Hepatocyte (in vitro differentiated cells): ENCODE results near the gene CFAP65. TPM values are rescaled to one million over a fixed set of nuclear protein-coding genes. Genes with fewer than 3 reads are reported as not detected.

Experiments used
- DNase-seq: peaks from one replicate; pipeline ENCODE4 v3.0.0-alpha.2; 2016; ENCODE audit warnings: low spot score
- H2AFZ ChIP-seq: fragments of 200-600 bp; sonication (generic); 2 replicates; pipeline ENCODE4 v1.6.0; 2016; ENCODE audit warnings: antibody characterized with exemption, mild to moderate bottlenecking
- H3K27ac ChIP-seq: fragments of 200-600 bp; sonication (generic); 2 replicates; pipeline ENCODE4 v1.5.1; 2016; ENCODE audit warnings: mild to moderate bottlenecking
- H3K27me3 ChIP-seq: fragments of 200-600 bp; sonication (generic); 2 replicates; pipeline ENCODE4 v1.6.1; 2016
- H3K36me3 ChIP-seq: fragments of 200-600 bp; sonication (generic); replicated peaks from 2 replicates; pipeline ENCODE4 v1.5.1; 2016; ENCODE audit warnings: low read depth; ENCODE audit not compliant: insufficient read depth
- H3K4me1 ChIP-seq: fragments of 200-600 bp; sonication (generic); 2 replicates; pipeline ENCODE4 v1.5.1; 2016; ENCODE audit warnings: mild to moderate bottlenecking, moderate library complexity; ENCODE audit not compliant: insufficient read depth
- H3K4me2 ChIP-seq: fragments of 200-600 bp; sonication (generic); 2 replicates; pipeline ENCODE4 v1.6.0; 2016
- H3K4me3 ChIP-seq: fragments of 200-600 bp; sonication (generic); 2 replicates; pipeline ENCODE4 v1.5.1; 2016; ENCODE audit warnings: mild to moderate bottlenecking
- H3K79me2 ChIP-seq: fragments of 200-600 bp; sonication (generic); 2 replicates; pipeline ENCODE4 v1.6.0; 2017; ENCODE audit warnings: mild to moderate bottlenecking
- H3K9me2 ChIP-seq: fragments of 200-600 bp; sonication (generic); replicated peaks from 2 replicates; pipeline ENCODE4 v1.6.0; 2017; ENCODE audit warnings: mild to moderate bottlenecking; ENCODE audit not compliant: insufficient read depth
- H3K9me3 ChIP-seq: fragments of 200-600 bp; sonication (generic); 2 replicates; pipeline ENCODE4 v1.5.1; 2016; ENCODE audit warnings: low read depth, mild to moderate bottlenecking
- H4K20me1 ChIP-seq: fragments of 200-600 bp; sonication (generic); 2 replicates; pipeline ENCODE4 v1.6.0; 2016; ENCODE audit warnings: mild to moderate bottlenecking; ENCODE audit not compliant: insufficient read depth, poor library complexity, severe bottlenecking
- CTCF ChIP-seq: fragments of 200-600 bp; sonication (generic); IDR thresholded peaks from 2 replicates; pipeline ENCODE4 v1.5.1; 2016; ENCODE audit warnings: antibody characterized with exemption, mild to moderate bottlenecking; ENCODE audit not compliant: poor library complexity
- EZH2 ChIP-seq: fragments of 200-600 bp; sonication (generic); IDR thresholded peaks from 2 replicates; pipeline ENCODE4 v1.6.1; 2016; ENCODE audit warnings: antibody characterized with exemption, mild to moderate bottlenecking, borderline replicate concordance
- EZH2phosphoT487 ChIP-seq: fragments of 200-600 bp; sonication (generic); IDR thresholded peaks from one replicate; pipeline ENCODE4 v1.6.1; 2018; ENCODE audit warnings: antibody characterized with exemption, mild to moderate bottlenecking, low read depth, moderate library complexity; ENCODE audit not compliant: unreplicated experiment, severe bottlenecking
- WGBS: methylation state at CpG from one replicate; pipeline ENCODE4 v1.1.6; 2016; ENCODE audit warnings: low lambda C conversion rate; ENCODE audit errors: missing lambda C conversion rate; 5-methylcytosine and 5-hydroxymethylcytosine counted together
- polyA plus RNA-seq: library from polyadenylated mRNA; unstranded; fragments of >200 nt; fragmentation: Nextera tagmentation; extraction: Ambion mirVana; gene quantifications from 2 replicates; pipeline ENCODE4 v1.2.1, GENCODE V29; 2016
- total RNA-seq: library from RNA; depleted of rRNA; stranded (reverse); fragments of >200 nt; gene quantifications from 2 replicates; pipeline ENCODE4 v1.2.3, GENCODE V29; 2014

CFAP65 gene
- total and polyA plus RNA-seq, 2 experiments from 2014 or later = 0.03 to 0.05 TPM

- WGBS = 3% methylated on average over 24 of the region's 26 CpGs
These were observed 60.5 kb downstream of the CFAP65 start for GRCh38 chr2:218980735-218981389.

GRCh38 chr2:218979846-218980734, 61.2 kb downstream of the CFAP65 start:
- no peaks in the 10 kb centered on the region for H4K20me1 ChIP-seq
- WGBS = 4% methylated on average over 31 of the region's 39 CpGs
- H3K4me1 ChIP-seq = peaks cover 11% of the 10 kb centered on the region
- TF ChIP-seq EZH2 = no peak
- peak; percentile 99 for TF ChIP-seq CTCF
- peak; percentile 80 for TF ChIP-seq EZH2phosphoT487
- no peaks in the 10 kb centered on the region for H3K36me3 ChIP-seq
- no peaks in the 10 kb centered on the region for H3K79me2 ChIP-seq
- no peak overlapping the region for H2AFZ ChIP-seq
- no peak overlapping the region for H3K27ac ChIP-seq
- H3K4me3 ChIP-seq = no peak overlapping the region
- peak; percentile 88 for DNase-seq
- H3K4me2 ChIP-seq = peak overlapping the region; percentile 70
- H3K9me2 ChIP-seq = no peaks in the 10 kb centered on the region
- H3K9me3 ChIP-seq = no peaks in the 10 kb centered on the region
- peaks cover 88% of the 10 kb centered on the region for H3K27me3 ChIP-seq

More at GRCh38 chr2:218980735-218981389, 60.5 kb downstream of the CFAP65 start:
- Histone ChIP-seq H3K36me3 (no peaks in the 10 kb centered on the region), H3K9me2 (no peaks in the 10 kb centered on the region), H3K27me3 (peaks cover 88% of the 10 kb centered on the region), H2AFZ (no peak overlapping the region), H3K27ac (no peak overlapping the region), H3K4me3 (no peak overlapping the region), H3K4me1 (peaks cover 13% of the 10 kb centered on the region), H3K79me2 (no peaks in the 10 kb centered on the region), H4K20me1 (no peaks in the 10 kb centered on the region), H3K4me2 (peak overlapping the region; percentile 74), H3K9me3 (no peaks in the 10 kb centered on the region)
- peak; percentile 59 for TF ChIP-seq EZH2phosphoT487
- no peak for TF ChIP-seq EZH2
- no peak for DNase-seq

DNA sequence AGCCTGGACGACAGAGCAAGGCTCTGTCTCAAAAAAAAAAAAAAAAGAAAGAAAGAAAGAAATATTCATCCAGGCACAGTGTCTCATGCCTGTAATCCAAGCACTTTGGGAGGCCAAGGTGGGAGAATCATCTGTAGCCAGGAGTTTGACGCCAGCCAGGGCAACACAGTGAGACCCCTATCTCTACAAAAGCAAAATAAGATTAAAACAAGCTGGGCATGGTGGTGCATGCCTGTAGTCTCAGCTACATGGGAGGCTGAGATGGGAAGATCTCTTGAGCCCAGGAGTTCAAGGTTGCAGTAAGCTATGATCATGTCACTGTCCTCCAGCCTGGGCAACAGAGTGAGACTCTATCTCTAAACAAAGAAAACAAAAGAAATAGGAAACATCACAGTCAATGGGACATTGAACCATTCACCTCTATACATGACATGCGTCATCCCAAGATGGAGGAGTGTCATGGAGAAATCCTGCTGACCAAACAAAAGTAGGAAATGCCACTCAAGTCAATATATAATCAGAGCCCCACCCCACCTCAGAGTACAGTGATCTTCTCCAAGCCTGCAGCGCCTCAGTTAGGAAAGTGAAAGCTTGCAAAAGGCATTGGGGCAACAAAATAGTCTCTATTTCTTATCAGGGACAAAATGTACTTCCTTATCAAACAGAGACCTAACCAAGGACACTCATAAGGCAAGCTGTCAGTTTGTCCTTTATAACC, 66.1 kb downstream of the CFAP65 start:
- no peaks in the 10 kb centered on the region for H3K9me3 ChIP-seq
- no peaks in the 10 kb centered on the region for H4K20me1 ChIP-seq
- TF ChIP-seq EZH2phosphoT487 (no peak), CTCF (no peak), EZH2 (no peak)
- DNase-seq = no peak
- H3K4me1 ChIP-seq = no peaks in the 10 kb centered on the region
- no peak overlapping the region for H3K4me2 ChIP-seq
- no peaks in the 10 kb centered on the region for H3K9me2 ChIP-seq
- no peak overlapping the region for H2AFZ ChIP-seq
- no peak overlapping the region for H3K4me3 ChIP-seq
- H3K79me2 ChIP-seq = no peaks in the 10 kb centered on the region
- WGBS = 62% methylated on average over 4 of the region's 4 CpGs
- no peaks in the 10 kb centered on the region for H3K36me3 ChIP-seq
- H3K27me3 ChIP-seq = peaks cover 79% of the 10 kb centered on the region
- no peak overlapping the region for H3K27ac ChIP-seq
